ENCODE data around the gene SCIN.

The SCIN gene

DNA sequence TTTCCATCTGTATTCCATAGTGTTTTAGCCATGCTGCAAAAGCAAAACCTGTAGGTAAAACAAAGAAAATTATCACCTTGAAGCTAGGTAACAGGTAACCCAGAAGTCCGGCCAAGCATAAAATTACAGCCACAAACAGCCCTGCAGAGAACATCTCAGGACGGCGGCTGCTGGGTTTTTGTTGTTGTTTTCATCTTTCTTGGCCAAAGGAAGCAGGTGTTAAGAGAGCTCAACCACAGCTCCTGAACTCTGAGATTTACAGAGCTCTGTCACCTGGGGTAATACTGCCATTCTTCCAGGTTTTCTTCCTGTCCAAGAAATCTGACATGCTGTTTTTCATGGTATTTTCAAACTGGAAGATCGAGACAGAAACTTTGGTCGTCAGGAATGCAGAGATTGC, 847 bp upstream of the SCIN start:
- DNase-seq, result no peak

- DNase-seq, result no peak
These were observed 369 bp upstream of the SCIN start for GRCh38 chr7:12570168-12570533.

GRCh38 chr7:12571691-12572090, 1.2 kb downstream of the SCIN start:
- DNase-seq, result no peak

- DNase-seq, result no peak
These were observed 2.5 kb downstream of the SCIN start for GRCh38 chr7:12572941-12573575.

GRCh38 chr7:12573885-12574284, 3.4 kb downstream of the SCIN start:
- no peak for DNase-seq

DNA sequence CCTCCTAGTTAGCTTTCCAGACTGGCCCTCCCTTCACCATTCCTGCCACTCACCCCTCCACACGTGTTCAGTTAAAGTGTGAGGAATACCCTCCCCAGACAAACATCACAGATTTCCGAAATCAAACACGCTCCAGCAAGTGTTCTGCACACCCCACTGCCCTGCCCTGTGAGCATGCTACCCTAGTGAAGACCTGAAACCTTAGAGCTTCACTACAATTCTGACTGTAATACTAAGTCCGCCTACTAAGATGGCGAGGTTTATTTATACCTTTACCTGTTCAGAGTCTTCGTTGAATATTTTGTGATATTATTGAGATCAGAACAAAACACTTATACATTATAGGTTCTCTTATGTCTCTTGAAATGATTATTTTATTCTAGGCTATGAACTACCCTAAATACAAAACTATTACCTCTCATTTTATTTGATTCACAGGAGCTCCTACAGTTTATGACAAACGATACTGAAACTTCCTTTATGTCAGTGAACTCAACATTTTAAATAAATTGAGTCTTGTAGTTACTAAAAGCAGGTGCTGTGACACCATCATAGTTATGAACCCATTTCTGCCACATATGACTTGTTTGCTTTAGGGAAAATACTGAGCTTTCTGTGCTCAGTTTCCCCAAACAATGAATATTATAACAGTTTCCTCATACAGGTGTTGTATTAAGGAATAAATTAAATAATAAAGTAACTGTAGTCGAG, 8.6 kb downstream of the SCIN start:
- DNase-seq, result no peak

DNA sequence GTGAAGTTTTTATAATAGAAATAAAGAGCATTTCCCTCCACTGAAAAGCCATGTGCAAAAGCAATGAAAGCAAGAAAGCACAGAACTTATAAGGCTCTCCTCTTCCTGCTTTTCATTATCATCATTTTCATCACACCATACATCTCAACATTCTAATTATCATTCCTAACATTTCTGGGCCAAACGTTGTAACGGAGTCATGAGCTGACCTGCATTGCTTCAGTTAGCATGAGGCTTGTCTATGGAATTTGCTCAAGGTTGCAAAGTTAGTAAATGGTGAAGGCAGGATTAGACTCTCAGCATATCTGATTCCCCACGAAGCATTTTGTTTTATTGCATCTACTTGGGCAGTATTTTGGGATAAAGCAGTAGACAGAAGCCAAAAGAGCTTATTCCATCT, 11.4 kb downstream of the SCIN start:
- DNase-seq, result no peak

DNA sequence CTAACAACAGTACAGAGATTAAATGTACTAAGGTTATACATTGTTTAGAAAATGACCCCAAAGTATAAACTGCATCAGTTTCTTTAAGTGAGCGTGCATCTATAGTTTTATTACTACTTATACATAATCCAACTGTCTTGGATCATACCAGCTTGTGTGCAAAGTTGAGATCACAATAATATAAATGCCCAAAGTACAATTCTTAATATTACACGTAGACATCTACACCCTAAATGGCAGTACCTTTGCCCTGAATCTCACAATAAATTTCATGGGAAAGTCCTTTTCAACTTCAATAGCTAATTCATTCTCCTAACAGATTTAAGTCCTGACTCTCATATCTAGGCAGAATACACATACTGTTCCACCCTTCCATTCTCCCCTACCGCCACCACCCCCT, 11.8 kb downstream of the SCIN start:
- no peak for DNase-seq

DNA sequence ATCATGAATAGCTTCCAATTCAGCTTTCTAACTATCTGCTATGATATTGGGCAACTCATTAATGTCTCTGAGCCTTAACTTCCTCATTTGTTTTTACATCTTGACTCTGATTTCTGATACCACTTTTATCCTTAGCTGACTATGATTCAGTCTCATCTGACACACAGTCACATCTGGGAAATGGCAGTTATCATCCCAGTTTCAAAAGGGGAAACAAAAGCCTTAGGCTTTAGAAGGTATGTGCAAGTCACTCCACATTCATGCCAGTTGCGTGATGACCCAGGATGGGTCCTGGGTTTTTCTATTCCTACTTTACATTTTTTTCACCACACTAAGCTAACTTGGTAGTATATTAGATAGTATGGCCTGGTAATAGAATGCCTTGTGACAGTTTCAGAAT, 12.7 kb downstream of the SCIN start:
- no peak for DNase-seq

GRCh38 chr7:12583922-12584321, 13.4 kb downstream of the SCIN start:
- no peak for DNase-seq

DNA sequence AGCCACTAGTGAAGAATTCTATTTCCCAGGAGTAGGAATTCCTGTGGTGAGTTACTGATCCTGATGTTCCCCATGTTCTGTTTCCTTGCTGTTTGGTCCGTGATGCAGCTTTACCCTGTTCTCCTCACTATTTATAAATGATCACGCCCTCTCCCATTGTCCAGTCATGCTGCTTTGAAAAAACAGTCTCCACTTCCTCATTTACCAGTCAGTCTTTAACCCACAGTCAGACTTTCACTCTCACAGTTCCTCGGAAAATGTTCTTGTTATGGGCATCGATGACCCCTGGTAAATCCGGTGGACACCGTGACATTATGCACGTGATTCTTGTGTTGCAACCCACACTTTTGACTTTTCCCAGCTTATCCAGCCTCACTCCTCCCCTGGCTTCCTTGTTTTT, 14.4 kb downstream of the SCIN start:
- peak in 10 of 14 donors; percentile 6 to 44 (median 28) for DNase-seq

- no peak for DNase-seq
These were observed 15.8 kb downstream of the SCIN start for GRCh38 chr7:12586271-12586670.

- DNase-seq, result no peak
These were observed 17.9 kb downstream of the SCIN start for GRCh38 chr7:12588259-12588904.

DNA sequence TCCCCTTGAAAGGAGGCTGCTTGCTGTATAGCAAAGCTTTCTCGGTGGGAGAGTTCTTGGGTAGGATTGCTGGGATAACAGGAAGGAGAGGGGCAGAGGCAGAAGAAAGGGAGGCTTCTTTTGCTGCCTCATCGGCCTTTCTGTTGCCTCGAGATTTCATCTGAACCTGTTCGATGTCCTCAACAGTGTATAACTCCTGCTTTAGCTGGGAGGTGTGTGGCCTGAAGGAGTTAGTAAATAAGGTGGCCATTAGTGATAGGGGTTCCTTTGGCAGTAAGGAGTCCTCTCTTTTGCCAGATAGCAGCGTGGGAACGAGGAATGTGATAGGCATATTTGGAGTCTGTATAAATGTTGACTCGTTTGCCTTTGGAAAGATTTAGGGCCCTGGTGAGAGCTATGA, 20.0 kb downstream of the SCIN start:
- DNase-seq, result no peak

DNA sequence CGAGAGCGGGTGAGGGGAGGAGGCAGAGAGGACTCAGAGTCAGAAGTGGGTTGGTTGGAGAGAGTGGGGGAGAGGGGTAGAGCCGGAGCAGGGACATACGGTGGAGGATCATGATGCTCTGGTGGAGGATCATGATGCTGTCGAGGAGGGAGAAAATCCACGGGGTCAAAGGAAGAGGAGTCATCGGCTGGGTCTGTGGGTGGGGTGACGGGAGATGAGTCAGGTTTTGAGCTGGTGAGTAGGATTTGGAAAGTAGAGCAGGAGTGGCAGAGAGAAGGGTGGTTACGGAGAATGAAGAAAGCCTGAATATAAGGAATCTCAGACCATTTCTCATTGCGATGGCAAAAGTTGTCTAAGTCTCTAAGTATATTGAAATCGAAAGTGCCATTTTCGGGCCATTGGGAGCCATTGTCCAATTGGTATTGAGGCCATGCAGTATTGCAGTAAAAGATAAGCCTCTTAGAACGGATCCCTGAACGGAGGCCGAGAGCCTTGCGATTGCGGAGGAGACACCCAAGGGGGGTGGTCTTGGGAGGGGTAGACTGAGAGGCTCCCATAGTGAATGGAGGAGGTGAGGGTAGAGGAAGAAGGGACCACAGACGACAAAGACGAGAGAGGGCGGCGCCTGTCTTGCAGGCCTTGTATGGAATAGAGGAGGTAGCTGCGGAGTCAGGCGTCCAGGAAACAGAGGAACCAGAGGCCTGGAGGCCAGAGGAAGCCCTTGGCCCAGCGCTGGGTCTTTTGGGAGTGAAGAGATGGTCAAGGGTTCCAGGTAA, 23.8 kb downstream of the SCIN start:
- no peak for DNase-seq

DNA sequence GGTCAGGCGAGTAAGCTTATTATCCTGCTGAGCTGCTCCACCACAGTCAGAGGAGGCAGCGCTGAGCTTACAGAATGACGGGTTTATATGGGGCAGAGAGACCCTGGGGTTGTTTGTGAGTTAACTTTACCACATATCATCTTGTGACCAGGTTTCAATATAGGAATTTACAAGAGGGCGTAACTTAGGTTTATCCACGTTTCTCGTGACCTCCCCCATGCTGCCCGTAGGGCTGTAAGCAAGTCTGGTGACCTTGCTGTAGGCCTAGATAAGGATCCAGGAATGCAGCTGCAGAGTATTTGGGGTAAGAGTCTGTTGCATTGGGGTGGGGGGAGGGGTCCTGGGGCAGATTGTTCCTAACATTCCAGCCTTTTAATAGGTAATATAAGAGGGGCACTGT, 24.6 kb downstream of the SCIN start:
- DNase-seq, result no peak

GRCh38 chr7:12596225-12596790, 25.8 kb downstream of the SCIN start:
- DNase-seq, result no peak

GRCh38 chr7:12601302-12601869, 30.9 kb downstream of the SCIN start:
- DNase-seq, result no peak

- no peak for DNase-seq
These were observed 36.6 kb downstream of the SCIN start for GRCh38 chr7:12607134-12607533.

GRCh38 chr7:12609561-12609960, 39.0 kb downstream of the SCIN start:
- DNase-seq, result no peak

- no peak for DNase-seq
These were observed 40.4 kb downstream of the SCIN start for GRCh38 chr7:12610899-12611298.

DNA sequence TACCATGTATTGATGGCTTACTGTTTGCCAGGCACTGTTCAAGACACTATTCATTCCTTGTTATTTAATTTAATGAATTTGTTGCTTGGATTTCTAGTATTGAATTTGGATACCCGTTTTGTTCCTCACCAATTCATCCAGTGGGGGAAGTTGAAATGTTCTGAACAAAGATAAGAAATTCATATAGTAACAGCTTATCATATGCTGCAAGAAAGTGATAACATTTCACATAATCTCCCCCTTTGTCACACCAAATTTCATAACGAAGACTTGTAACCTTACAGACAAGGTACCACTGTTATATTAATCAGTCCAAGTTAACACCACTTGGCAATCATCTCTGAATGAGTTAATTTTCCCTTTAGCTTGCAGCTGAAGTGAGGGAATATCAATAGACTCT, 42.1 kb downstream of the SCIN start:
- no peak for DNase-seq

All from C1 segment of cervical spinal cord (tissue), 14 donors.